ENCODE measurements around the gene RPS6KA1.
"Not testable (repeated sequence)": the region's sequence is repeated elsewhere in the genome, so short reads cannot be mapped to it uniquely, and the experiment has no call there.

RPS6KA1 gene

DNA sequence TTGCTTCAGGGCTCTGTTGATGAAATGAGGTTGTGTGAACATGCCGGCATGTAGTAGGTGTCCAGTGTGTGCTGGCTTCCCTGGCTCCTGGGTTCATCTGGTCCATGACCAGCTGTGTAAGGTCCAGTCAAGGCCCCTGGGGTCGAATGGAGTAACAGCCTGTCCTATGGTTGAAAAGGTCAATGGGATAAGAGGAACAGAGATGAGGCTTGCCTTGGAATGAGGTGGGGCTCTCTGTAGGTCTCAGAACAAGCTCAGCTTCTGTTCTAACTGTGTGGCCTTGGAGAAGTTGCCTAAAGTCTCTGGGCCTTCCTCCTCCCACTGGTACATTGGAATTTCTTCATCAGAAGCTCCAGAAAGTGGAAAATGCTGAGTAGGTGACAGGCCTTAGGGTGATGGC is 26.6 kb downstream of the RPS6KA1 start:
- no peak for DNase-seq (ENCODE audit: low read depth)

DNA sequence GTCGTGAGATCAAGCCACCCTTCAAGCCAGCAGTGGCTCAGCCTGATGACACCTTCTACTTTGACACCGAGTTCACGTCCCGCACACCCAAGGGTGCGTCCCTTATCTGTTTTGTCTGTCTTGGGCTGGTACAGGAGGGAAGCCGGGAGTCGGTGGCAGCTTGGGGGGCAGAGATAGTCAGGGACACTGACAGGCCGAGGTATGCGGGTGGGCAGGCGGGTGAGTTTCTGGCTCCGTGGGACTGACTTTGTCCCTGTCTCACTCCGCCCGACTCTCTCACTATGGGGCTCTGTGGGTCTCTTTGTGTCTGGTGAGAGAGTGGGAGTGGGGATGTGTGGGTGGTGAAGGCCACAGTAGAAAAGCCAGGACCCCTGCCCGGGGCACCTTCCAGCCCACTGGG is 27.4 kb downstream of the RPS6KA1 start:
- DNase-seq (ENCODE audit: low read depth), result no peak

GRCh38 chr1:26558685-26559048 is 29.1 kb downstream of the RPS6KA1 start:
- no peak for DNase-seq (ENCODE audit: low read depth)

GRCh38 chr1:26560403-26560780 is 30.8 kb downstream of the RPS6KA1 start:
- no peak for DNase-seq (ENCODE audit: low read depth)

- no peak for DNase-seq (ENCODE audit: low read depth)
Measured at GRCh38 chr1:26570287-26570686, 40.7 kb downstream of the RPS6KA1 start.

DNA sequence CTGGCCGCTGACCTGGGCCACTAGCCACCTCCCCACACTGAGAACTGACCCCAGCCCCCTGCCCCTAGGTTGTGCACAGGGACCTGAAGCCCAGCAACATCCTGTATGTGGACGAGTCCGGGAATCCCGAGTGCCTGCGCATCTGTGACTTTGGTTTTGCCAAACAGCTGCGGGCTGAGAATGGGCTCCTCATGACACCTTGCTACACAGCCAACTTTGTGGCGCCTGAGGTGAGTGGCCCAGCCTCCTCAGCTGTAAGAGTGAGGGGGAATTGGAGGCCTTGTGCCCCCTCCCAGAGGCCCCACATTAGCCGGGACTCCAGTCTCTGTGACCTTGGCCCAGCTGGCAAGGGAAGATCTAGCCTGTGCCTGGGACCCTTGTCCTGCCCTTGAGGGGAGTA is 41.8 kb downstream of the RPS6KA1 start:
- DNase-seq (ENCODE audit: low read depth), result no peak

GRCh38 chr1:26574018-26574417 is 44.5 kb downstream of the RPS6KA1 start:
- DNase-seq (ENCODE audit: low read depth), result no peak

GRCh38 chr1:26574719-26575251 is 45.2 kb downstream of the RPS6KA1 start:
- no peak for DNase-seq (ENCODE audit: low read depth)

- no peak for DNase-seq (ENCODE audit: low read depth)
Measured at GRCh38 chr1:26575348-26575747, 45.8 kb downstream of the RPS6KA1 start.

DNA sequence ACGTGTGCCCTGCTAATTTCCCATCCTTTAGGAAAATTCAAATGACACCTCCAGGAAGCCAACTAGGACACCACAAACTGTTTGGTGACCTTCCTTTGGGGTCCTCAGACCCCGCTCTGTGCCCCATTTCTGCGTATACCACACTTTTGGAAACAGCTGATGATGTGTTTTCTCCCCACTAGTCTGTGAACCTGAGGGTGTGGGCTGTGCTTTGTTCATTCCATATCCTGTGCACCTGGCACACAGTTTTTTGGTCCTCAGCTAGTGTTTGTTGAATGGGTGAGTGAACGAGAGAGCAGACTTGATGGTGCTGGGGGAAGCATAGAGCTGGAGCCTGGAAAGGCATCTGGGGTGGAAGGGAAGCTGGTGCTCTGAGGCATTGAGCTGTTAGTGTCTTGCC is 48.6 kb downstream of the RPS6KA1 start:
- no peak for DNase-seq (ENCODE audit: low read depth)

GRCh38 chr1:26579681-26580111 is 50.1 kb downstream of the RPS6KA1 start:
- DNase-seq (ENCODE audit: low read depth), result no peak

GRCh38 chr1:26580116-26580515 is 50.6 kb downstream of the RPS6KA1 start:
- no peak for DNase-seq (ENCODE audit: low read depth)

DNA sequence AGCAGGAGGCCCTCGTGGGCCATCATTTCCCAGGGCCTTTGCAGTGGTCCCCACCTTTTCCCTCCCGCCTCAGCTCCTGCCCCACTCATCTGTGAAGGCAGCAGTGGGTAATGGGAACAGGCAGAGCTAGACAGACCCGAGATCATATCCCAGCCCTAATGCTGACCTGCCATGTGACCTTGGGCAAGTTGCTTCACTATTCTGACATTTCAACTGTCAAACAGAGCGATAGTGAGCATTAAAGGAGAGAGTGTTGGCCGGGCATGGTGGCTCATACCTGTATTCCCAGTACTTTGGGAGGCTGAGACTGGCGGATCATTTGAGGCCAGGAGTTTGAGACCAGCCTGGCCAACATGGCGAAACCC is 51.7 kb downstream of the RPS6KA1 start:
- no peak for DNase-seq (ENCODE audit: low read depth)

- no peak for DNase-seq (ENCODE audit: low read depth)
Measured at GRCh38 chr1:26582053-26582835, 52.7 kb downstream of the RPS6KA1 start.

DNA sequence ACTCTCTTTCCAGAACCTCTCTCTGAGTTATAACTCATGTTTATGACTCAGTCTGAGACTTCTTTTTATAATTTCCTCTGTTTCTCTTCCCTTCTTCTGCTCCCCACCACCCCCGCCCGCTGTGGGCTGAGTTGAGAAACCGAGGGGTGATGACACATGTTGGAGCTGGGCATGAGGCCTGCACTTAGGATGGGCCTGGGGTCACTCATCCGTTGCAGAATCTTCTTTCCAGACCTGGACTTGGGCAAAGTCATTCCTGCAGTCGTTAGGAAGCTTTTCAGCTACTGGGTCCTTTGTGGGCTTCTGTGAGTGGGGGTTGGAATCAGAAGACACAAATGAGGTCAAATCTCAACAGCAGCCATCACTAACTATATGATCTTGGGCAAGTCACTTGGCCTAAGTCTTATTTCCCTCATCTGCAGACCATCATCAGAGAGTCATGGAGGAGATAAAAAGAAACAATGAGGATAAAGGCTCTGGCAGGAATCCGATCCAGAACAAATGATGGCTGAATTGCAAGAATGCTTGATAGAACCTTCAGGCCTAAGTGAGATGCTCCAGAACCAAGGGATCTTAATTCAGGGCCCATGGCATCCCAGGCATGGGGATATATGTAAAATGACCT is 53.4 kb downstream of the RPS6KA1 start:
- peak; percentile 50 for DNase-seq (ENCODE audit: low read depth)

DNA sequence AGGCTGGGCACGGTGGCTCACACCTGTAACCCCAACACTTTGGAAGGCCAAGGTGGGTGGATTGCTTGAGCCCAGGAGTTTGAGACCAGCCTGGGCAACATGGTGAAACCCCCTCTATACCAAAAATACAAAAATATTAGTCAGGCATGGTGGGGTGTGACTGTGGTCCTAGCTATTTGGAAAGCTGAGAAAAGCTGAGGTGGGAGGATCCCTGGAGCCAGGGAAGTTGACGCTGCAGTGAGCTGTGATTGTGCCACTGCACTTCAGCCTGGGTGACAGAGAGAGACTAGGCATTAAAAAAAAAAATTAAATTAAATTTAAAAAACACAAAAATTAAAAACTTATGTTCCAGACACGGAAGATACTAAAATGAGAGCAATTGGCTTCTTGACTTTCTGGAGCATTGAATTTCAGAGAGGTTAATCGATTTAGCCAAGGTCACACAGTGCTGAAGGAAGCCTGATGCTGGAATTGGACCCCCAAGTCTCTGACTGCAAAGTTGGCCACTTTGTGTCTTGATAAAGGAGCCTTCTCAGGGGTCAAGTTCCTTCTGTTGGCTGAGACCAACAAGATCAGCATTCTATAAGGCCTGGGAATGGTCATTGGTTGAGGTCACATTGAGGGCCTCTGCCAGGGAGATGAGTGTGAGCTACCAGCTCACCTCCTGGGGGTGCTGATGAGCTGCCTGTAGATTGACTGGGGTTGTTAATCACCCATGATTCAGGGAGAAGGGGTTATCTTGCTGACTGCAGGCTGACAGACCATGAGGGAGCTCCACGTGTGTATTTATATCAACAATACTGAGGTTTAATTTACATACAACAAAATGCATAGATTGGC is 54.3 kb downstream of the RPS6KA1 start:
- DNase-seq (ENCODE audit: low read depth), result no peak

GRCh38 chr1:26584588-26584987 is 55.0 kb downstream of the RPS6KA1 start:
- not testable (repeated sequence) for DNase-seq (ENCODE audit: low read depth)

DNA sequence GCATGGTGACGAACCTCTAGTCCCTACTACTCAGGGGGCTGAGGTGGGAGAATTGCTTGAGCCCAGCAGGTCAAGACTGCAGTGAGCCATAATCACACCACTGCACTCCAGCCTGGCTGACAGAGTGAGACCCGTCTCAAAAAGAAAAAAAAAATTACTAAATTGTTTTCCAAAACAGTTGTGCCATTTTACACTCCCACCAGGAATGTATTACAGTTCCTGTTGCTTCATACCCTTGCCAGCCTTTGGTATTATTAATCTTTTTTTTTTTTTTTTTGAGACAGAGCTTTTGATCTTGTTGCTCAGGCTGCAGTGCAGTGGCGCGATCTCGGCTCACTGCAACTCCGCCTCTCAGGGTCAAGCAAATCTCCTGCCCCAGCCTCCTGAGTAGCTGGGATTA is 55.9 kb downstream of the RPS6KA1 start:
- no peak for DNase-seq (ENCODE audit: low read depth)

- DNase-seq (ENCODE audit: low read depth), result no peak
Measured at GRCh38 chr1:26593385-26593784, 63.8 kb downstream of the RPS6KA1 start.

- not testable (repeated sequence) for DNase-seq (ENCODE audit: low read depth)
Measured at GRCh38 chr1:26594593-26594992, 65.0 kb downstream of the RPS6KA1 start.

- DNase-seq (ENCODE audit: low read depth), result no peak
Measured at GRCh38 chr1:26597629-26598039, 68.1 kb downstream of the RPS6KA1 start.

GRCh38 chr1:26598890-26599289 is 69.3 kb downstream of the RPS6KA1 start:
- DNase-seq (ENCODE audit: low read depth), result no peak
